Renal pelvis (tissue), 4 donors: ENCODE results near the gene NFATC3. TPM values are rescaled to one million over a fixed set of nuclear protein-coding genes. Genes with fewer than 3 reads are reported as not detected.

ENCODE experiments used
- DNase-seq: peaks from one replicate; pipeline ENCODE4 v3.0.0-alpha.2; 2013
- polyA plus RNA-seq, 3 donors: library from polyadenylated mRNA; unstranded; fragments of 120-200 nt; gene quantifications; one replicate each; pipeline ENCODE4 v1.2.1, GENCODE V29; 2013; ENCODE audit not compliant: insufficient read length in 3 of 3

NFATC3 gene
- polyA plus RNA-seq, 3 donors, result 30.9 to 35.0 (median 33.5) TPM

DNA sequence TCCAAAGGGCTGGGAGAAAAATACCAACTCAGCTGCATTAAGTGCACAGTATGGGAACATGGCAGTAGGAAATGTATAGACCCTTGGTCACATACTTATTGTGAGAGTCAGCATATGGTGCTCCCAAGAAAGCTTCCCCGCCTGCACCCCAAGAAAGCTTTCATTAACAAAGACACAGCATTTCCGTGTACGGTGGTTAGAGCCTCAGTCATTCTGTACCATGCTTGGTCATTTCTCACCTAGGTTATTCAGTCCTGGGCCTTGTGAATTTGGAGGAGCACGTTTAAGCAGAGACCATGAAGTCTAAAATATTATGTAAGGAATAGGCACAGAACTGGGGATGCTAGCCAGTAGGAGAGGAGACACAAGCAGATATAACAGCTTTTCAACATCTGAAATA is 94.7 kb downstream of the NFATC3 start:
- no peak for DNase-seq

DNA sequence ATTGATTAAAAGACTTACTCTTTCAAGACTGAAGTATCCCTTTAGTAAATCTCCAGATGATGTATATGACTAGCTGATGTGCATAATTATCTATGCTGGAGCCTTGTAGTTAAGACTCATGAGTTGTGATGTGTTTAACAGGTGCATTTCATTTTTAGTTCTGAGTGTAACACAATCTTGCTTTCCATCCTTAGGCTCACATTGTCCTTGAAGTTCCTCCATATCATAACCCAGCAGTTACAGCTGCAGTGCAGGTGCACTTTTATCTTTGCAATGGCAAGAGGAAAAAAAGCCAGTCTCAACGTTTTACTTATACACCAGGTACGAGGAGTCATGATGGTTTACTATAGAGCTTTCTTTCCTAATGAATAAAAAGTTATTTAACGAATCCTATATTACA is 97.9 kb downstream of the NFATC3 start:
- no peak for DNase-seq

DNA sequence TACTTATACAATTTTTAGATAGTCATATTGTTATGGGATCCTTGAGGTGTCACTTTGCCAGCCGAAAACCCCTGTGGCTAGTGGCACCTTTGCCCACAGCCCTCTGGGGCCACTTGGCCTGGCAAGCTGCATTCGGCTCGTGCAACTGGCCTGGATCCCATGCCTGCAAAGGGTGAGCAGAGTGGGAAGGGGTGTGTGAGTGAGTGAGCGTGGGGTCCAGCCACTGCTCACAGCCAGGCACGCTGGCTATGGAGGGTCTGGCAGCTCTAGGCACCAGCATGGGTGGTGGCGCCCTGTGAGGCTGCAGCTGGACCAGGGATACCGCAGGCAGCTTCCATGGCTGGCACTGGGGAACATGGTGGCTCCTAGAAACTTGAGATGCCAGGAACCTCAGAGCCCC is 101.7 kb downstream of the NFATC3 start:
- no peak for DNase-seq

DNA sequence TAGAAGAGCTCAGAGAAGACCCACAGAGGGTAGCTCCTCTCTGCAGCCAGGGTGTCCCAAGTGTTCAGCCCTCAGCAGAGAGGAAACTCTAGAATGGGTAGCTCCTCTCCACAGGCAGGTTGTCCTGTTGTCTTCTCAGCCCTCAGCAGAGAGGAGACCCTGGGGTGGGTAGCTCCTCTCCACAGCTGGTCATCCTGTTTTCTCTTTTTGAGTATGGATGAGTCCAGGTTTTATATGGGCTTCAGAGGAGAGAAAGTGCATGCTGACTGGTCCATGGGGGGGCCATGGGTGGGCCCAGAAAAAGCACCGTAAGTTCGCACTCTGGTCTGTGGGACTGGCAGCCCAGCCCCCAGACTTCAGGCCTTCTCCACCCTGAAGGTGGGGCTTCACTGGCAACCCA is 102.3 kb downstream of the NFATC3 start:
- DNase-seq, result no peak

DNA sequence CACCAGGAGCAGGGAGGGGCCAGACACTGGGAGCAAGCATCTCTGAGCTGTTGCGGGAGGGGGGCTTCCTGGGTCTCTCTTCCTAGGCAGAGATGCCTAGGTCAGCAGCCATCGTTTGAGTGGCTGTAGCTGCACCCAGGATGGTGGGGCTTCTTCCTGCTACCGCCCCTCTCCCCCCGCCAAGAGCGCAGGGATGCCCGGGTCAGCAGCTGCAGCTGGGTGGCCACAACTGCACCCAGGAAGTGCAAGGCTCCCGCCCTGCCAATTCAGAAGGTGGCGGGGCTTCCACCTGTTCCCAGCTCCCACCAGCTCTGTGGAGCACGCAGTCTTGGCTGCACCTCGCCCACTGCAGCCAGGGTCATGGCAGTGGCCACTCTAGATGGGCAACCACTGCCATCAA is 103.0 kb downstream of the NFATC3 start:
- DNase-seq, result no peak

DNA sequence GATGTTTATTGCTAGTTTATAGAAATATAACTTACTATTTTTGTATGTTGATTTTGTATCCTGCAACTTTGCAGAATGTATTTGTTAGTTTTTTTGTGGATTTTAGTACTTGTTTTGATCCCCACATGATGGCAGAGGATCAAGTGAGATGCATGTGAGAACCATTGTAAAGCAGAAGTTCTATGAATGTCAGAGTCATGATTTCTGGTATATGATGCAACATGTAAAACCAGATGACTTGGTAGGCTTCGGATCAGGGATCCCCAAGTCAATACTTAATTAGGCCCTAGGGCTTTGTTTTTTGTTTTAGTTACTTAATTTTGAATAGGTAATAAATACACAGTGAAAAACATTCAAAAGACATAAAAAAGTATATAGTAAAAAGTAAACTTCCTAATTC is 104.9 kb downstream of the NFATC3 start:
- DNase-seq, result no peak

DNA sequence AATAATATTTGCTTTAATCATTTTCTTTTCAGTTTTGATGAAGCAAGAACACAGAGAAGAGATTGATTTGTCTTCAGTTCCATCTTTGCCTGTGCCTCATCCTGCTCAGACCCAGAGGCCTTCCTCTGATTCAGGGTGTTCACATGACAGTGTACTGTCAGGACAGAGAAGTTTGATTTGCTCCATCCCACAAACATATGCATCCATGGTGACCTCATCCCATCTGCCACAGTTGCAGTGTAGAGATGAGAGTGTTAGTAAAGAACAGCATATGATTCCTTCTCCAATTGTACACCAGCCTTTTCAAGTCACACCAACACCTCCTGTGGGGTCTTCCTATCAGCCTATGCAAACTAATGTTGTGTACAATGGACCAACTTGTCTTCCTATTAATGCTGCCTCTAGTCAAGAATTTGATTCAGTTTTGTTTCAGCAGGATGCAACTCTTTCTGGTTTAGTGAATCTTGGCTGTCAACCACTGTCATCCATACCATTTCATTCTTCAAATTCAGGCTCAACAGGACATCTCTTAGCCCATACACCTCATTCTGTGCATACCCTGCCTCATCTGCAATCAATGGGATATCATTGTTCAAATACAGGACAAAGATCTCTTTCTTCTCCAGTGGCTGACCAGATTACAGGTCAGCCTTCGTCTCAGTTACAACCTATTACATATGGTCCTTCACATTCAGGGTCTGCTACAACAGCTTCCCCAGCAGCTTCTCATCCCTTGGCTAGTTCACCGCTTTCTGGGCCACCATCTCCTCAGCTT is 105.8 kb downstream of the NFATC3 start:
- no peak for DNase-seq

DNA sequence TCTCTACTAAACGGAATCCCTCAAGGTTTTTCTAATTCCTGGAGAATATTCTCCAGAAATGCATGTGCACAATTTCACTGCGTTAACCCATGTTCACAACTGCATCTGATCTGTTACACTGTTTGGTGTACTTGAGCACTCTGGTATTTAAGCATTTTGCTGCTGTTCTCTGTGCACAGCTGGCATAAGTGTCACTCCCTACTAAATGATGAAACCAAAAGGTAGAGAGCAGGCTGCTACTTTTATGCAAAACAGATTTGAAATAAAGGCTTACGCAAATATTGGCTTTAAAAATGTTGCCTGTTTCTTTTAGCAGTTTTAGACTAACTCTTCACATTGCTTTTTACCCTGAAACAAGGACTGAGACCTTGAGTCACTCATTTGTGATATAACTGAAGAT is 109.1 kb downstream of the NFATC3 start:
- DNase-seq, result no peak

DNA sequence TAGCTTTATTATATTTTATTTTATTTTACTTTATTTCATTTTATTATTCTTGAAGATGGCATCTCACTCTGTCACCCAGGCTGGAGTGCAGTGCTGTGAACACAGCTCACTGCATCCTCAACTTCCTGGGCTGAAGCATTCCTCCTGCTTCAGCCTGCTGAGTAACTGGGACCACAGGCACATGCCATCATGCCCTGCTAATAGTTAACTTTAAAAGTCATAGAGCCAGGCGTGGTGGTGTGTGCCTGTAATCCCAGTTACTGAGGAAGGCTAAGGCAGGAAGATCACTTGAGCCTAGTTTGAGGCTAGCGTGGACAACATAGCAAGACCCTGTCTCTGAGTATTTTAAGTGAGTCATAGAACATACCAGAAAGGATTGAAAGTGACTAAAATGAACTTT is 112.1 kb downstream of the NFATC3 start:
- DNase-seq, result no peak

DNA sequence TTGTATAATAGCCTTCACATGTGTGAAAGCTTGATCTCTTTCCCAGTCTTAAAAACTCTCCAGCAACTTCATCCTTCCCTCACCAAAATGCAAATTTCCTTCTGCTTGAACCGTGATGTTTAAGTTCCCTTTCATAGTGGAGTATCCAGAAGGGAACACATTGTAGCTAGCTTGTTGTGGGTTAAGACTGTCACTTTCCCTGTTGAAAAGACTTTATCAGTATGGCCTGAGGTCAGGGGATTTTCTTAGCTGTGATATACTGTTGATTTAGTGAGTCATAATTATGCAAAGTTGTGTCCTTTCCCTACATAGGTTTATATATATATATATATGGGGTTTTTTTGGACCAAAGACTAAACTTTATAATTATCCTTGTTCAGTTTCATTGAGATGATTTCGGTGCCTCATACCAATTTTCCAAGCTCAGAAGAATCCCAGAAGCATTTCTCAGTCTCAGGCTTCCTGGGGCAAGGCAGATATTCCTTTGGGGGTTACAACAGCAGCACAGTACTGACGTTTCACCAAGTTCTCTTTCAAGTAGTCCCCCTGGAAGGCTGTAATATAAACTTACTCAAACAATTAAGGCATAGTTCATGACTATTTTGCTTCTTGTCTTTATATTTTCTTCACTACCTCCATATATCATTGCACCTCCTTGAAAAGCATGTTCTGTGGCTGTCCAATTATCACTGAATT is 115.1 kb downstream of the NFATC3 start:
- DNase-seq, result no peak

DNA sequence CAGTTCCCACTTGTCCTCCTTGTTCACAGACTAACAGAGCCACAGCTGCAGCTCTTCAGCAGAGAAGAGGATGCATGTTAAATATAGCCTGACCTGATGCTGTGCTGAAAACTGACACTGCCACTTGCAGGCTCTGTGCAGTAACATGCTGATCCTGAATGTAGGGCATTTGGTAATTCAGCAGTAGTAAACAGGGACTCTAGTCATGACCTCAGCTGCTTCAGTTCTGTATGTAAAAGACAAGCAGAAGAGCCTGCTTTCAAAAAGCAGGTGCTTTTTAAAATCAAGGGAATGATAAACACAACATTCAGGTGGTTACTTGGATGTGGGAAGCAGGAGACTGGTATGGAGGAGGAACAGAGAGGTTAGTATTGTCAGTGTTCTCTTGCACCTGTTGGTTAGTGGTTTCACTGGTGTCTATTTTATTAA is 116.9 kb downstream of the NFATC3 start:
- DNase-seq, result peak; percentile 42

DNA sequence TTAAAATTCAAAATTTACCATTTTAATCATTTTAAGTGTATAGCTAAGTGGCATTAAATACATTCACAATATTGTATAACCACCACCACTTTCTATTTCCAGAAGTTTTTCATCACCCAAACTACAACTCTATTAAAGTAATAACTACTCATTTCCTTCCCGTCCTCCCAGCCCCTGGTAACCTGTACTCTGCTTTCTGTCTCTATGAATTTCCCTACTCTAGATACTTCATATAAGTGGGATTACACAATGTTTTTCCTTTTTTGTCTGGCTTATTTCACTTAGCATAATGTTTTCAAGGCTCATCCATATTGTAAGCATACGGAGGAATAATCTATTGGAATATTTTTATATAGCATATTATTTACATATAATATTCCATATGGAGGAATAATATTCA is 121.1 kb downstream of the NFATC3 start:
- no peak for DNase-seq

DNA sequence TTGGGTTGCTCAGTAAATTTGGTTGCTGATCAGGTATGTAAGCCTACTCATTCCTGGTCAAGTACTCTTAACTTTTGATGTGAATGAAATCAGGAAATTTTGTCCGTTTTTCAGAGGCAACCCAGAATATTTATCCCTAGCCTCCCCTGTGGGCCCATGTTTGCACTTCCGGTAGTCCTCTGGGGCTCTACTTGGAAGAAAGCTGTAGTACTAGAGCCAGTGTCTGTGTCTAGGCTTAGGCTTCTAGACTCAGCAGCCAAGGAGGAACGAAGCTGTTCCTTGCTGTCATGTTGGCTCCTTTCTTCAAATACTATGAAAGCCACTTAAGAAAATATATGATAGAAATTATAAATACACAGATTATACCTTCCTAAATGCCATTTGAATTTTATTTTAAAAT is 129.6 kb downstream of the NFATC3 start:
- no peak for DNase-seq

DNA sequence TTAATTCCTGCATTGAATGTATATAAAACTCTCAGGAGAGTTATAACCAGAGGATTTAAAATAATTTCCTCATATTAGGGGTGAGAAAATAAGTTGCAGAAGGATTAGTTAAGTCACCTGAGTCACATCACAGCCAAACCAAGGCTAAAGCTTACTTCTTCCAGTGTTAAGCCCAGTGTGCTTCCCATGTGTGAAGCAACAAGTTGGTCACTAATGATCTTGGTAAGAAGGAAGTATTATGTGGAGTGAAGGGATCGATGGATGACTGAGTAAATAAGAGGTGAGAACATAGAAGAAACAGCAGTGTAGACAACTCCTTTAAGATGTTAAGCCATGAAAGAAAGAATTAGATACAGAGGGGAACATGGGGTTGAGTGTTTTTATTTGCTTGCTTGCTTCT is 130.1 kb downstream of the NFATC3 start:
- DNase-seq, result no peak

DNA sequence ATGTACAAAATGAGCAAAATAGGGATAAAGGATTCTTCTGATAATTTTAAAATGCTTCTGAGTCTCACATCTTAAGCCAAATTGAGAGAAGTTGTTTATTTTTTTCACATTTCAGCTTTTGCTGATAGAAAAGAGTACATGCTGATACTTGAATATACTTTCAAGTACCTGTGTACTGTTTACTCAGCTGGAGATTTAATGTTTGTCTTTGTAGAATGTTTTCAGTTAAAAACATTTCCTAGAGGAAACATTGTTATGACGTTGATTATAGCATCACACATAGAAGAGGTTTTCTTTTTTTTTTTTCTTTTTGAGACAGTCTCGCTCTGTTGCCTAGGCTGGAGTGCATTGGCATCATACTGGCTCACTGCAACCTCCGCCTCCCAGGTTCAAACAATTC is 131.1 kb downstream of the NFATC3 start:
- DNase-seq, result no peak

DNA sequence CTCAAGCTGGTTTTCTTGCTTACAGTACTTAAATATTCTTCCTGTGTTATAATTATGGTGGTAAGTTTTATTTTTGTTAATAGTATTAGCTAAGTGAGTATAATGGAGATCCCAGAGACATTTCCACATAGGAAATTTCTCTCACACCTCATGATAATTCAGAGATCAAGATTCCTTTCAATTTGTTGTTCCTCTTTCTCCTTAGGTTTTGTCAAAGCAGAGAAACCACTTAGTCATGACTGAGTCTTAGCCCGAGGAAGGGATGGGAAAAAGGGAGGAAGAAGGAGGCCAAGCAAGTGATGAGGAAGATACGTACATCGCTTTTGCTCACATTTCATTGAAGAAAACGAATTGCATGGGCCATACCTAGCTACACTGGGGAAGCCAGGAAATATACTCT is 132.3 kb downstream of the NFATC3 start:
- no peak for DNase-seq

DNA sequence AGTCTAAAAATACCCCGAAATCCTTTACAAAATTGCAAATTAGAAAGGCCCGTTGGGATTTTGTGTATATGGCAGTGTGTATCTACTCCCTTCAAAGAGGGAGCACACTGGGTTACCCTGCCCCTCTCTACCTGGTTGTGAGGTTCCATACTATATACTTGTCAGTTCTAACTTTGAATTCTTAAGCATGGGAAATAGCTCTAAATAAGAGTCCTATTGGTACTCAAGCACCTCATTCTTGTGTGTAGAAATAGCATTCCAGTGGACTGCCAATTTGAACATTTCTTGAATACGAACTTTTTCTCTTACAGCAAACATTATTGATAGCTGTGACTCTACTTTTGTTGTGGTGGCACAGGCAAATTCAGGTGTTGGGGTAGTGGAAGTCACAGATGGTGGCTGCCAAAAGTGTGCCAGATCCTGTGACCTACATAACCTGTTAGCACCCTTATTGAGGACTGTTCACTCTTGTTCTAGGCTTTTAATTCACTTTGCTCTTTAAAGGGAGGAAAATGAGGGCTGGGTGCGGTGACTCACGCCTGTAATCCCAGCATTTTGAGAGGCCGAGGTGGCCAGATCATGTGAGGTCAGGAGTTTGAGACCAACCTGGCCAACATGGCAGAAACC is 134.7 kb downstream of the NFATC3 start:
- DNase-seq, result no peak

DNA sequence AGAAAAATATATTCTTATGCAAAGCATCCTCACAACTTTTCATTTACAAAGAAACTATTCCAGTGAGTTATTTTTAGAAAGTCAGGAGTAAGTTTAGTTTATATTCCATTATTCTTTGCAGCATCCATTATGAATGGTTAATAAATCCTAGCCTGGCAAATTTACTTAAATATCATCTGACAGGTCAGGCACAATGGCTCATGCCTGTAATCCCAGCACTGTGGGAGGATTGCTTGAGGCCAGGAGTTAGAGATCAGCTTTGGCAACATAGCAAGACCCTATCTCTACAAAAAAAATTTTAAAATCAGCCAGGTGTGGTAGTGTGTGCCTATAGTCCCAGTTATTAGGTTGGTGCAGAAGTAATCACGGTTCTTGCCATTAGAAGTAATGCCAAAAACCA is 137.9 kb downstream of the NFATC3 start:
- no peak for DNase-seq

DNA sequence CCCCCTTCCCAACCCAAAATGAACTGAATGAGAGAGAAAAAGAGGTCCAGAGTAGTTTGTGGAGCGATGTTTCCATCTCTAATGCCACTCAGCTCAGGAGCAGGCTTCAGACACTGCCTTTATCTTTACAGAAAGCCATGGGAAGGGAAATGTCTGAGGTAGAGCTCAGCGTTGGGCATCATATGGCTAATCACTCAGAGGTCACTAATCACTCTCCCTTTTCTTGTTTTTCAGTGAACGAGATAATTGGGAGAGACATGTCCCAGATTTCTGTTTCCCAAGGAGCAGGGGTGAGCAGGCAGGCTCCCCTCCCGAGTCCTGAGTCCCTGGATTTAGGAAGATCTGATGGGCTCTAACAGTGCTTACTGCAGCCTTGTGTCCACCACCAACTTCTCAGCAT is 140.9 kb downstream of the NFATC3 start:
- DNase-seq, result no peak

DNA sequence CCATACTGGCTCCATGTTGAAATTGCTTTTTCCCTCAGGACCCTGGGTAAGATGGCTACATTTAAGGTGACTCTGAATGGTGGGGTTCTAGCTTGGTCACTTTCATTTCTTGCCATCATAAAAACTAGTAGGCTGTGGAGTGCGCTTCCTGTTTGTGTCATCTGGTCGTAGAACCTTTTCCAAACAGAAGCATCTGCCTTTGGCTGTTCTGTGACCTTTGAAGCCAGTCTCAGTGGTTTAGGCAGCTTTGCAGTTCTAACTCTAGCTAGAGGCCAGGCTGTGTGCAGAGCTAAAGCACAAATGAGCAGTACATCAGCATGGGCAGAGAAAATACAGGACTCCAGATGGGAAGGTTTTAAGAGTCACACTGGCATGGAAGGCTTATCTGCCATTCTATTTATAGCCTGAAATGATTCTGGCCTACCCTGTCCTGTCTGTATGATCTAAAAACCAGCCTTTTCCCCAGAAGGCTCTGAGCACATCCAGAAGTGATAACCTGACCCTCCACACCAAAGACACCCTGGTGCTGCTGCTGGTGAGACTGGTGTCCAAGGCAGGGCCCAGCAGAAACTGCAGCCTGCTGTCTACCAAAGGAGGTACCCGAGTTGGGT is 142.1 kb downstream of the NFATC3 start:
- no peak for DNase-seq

DNA sequence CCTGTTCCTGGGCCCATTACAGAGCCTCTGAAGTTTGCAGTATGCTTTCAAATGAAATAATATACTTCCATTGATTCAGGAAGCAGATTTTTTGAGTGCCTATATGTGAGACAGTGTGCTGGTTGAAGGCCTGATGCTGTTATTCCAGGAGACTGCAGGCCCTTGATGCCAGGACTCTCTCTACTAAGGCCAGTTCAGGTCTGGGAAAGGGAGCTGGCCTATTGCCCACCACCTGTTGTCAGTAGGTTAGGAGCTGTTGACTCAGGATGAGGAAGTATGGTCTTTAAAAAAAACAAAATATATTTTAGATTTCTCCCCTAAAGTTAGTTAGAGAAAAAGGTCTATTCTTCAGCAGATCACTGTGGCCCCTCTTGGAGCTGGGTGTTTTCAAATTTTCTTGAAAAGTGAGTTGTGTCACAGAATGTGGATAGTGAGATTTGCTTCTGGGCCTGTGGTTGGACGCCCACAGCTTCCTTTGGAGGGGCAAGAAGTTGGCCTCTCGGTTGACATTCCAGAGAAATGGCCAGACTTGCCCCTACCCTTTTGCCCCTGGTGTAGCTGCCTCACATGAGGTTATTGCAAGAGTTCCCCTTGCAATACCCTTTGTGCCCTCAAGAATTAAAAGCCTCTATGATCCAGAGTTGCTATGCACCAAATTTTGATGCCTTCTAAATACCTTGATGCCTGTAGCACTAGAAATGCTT is 142.8 kb downstream of the NFATC3 start:
- no peak for DNase-seq

DNA sequence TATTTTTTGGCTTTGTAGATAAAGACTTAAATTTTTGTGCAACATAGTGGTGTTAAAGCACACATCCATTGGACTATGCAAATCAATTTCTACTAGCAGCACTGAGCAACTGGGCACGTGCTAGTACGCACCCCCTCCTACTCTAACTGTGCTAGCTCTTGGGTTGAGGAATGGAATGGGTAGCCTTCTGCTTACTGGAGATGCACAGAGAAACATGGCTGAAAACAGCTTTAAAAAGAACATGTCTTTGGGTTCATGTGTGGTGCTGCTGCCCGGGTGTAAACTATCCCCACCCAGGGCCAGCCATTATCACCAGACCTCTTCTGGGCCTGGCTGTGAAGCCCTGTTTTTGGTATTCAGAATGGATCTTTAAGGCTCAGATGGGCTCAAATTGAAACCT is 143.5 kb downstream of the NFATC3 start:
- no peak for DNase-seq
